Body of pancreas (tissue), 4 donors: Measurements from ENCODE around the gene B3GAT3. TPM values are rescaled to one million over a fixed set of nuclear protein-coding genes. Genes with fewer than 3 reads are reported as not detected.

Experiments used
- ATAC-seq: fragments of 150-250 bp; one replicate; pipeline ENCODE4 v1.9.1; 2016
- DNase-seq, 4 donors: peaks; one replicate each; pipeline ENCODE4 v3.0.0-alpha.2; 2019
- H3K27ac ChIP-seq, 4 donors: fragments of 200-600 bp; sonication (generic); 1 replicate in 3 of 4; 2 replicates in 1 of 4; pipeline versions ENCODE4 v1.5.1 to v1.6.1; 2016 to 2019; ENCODE audit warnings: mild to moderate bottlenecking in 1 of 4, mixed read lengths in 1 of 4, moderate library complexity in 1 of 4
- H3K27me3 ChIP-seq, 2 donors: fragments of 200-600 bp; sonication (generic); one replicate each; pipeline ENCODE4 v1.6.0; 2016; ENCODE audit warnings: mild to moderate bottlenecking in 1 of 2
- H3K36me3 ChIP-seq, 2 donors: fragments of 200-600 bp; sonication (generic); replicated peaks in 1 of 2; 2 replicates each; pipeline ENCODE4 v1.5.1; 2016; ENCODE audit warnings: low read depth in 2 of 2; ENCODE audit not compliant: insufficient read depth in 1 of 2
- H3K4me1 ChIP-seq: fragments of 200-600 bp; sonication (generic); one replicate; pipeline ENCODE4 v1.6.0; 2016
- H3K4me3 ChIP-seq, 2 donors: fragments of 200-600 bp; sonication (generic); 1 replicate in 1 of 2; 2 replicates in 1 of 2; pipeline ENCODE4 v1.5.1; 2016 to 2019
- H3K9me3 ChIP-seq, 3 donors: fragments of 200-600 bp; sonication (generic); 1 replicate in 2 of 3; 2 replicates in 1 of 3; pipeline ENCODE4 v1.5.1; 2016
- POLR2A ChIP-seq, 3 donors: fragments of 450-650 bp; IDR thresholded peaks; one replicate each; pipeline ENCODE4 v1.6.1; 2016; ENCODE audit warnings: antibody characterized with exemption in 3 of 3, mild to moderate bottlenecking in 2 of 3
- WGBS, 2 donors: methylation state at CpG; one replicate each; pipeline ENCODE4 v1.1.5; 2017; 5-methylcytosine and 5-hydroxymethylcytosine counted together
- intact Hi-C: fragments of 100-400 bp; cut with DNase I; formaldehyde crosslinking; loops from one replicate; pipeline ENCODE4 v1.15.1; 2023
- total RNA-seq, 2 donors: library from RNA; depleted of rRNA; stranded (reverse); fragments of >200 nt; gene quantifications; one replicate each; pipeline ENCODE4 v1.1.0, GENCODE V29; 2016
- TF ChIP-seq, protein P1 (sequence below), 7 experiments: fragments of 450-650 bp in 4 of 7; fragments of 200-600 bp in 3 of 7; sonication (generic) in 3 of 7; IDR thresholded peaks; one replicate each; pipeline ENCODE4 v1.5.1; 2016 to 2019; ENCODE audit warnings: antibody characterized with exemption in 7 of 7

The B3GAT3 gene
- total RNA-seq, 2 donors from 2014 or later, result 17.1 to 63.0 TPM

DNA sequence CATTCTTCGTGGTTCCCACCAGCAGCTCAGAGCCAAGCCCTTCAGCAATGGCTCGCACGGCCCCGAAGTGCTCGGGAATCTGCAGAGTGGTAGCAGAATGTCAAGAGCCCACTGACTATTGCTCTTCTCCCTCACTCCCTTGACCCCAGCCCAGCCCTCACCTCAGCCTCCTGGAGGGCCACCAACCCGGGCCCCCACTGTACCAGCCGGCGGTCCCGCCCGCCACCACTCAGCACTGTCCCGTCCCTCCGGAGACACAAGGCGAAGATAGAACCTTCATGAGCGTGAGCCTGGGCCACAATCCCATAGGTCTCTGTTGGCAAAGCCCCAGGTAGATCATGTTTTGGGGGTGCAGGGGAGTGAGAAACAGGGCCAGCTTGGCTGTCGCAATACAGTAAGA is 15.9 kb downstream of the B3GAT3 start:
- DNase-seq (no peak), ATAC-seq (no peak)
- Histone ChIP-seq H3K4me1 (peaks cover 14% of the 10 kb centered on the region), H3K27me3 (no peaks in the 10 kb centered on the region), H3K4me3 (no peak overlapping the region), H3K27ac (no peak overlapping the region), H3K9me3 (no peaks in the 10 kb centered on the region), H3K36me3 (no peaks in the 10 kb centered on the region)
- WGBS, 2 donors, result 94 to 97% methylated on average over 7 to 15 of the region's 15 CpGs
- intact Hi-C loops, result no loop called here
- TF ChIP-seq, protein P1, sequence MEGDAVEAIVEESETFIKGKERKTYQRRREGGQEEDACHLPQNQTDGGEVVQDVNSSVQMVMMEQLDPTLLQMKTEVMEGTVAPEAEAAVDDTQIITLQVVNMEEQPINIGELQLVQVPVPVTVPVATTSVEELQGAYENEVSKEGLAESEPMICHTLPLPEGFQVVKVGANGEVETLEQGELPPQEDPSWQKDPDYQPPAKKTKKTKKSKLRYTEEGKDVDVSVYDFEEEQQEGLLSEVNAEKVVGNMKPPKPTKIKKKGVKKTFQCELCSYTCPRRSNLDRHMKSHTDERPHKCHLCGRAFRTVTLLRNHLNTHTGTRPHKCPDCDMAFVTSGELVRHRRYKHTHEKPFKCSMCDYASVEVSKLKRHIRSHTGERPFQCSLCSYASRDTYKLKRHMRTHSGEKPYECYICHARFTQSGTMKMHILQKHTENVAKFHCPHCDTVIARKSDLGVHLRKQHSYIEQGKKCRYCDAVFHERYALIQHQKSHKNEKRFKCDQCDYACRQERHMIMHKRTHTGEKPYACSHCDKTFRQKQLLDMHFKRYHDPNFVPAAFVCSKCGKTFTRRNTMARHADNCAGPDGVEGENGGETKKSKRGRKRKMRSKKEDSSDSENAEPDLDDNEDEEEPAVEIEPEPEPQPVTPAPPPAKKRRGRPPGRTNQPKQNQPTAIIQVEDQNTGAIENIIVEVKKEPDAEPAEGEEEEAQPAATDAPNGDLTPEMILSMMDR (IDR thresholded peaks at IDR 0.05), result no peak
- no peak for TF ChIP-seq POLR2A (IDR thresholded peaks at IDR 0.05)

DNA sequence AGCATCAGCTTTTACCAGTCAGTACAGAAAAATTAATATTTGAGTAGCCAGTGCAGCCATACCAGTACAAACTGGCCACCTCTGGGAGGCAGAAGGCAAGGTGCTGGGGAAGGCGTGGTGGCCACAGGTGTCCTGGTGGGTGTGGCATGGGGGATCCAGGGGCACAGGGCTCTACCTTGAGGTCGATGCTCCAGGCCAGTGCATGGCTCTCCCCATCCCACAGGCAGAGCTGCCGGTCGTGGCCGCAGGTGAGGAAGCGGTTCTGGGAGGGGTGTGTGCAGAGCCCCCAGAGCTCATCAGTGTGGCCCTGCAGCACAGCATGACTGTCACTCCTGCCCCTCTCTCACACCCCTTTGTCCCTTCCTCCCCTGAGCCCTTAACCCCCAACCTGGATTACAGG is 16.3 kb downstream of the B3GAT3 start:
- no peaks in the 10 kb centered on the region for H3K27me3 ChIP-seq
- H3K4me1 ChIP-seq, result peaks cover 17% of the 10 kb centered on the region
- no peak overlapping the region for H3K27ac ChIP-seq
- no peaks in the 10 kb centered on the region for H3K36me3 ChIP-seq
- no peaks in the 10 kb centered on the region for H3K9me3 ChIP-seq
- ATAC-seq (no peak), DNase-seq (no peak)
- TF ChIP-seq POLR2A (IDR thresholded peaks at IDR 0.05), result no peak
- TF ChIP-seq, protein P1 (IDR thresholded peaks at IDR 0.05), result no peak
- WGBS, 2 donors, result 89 to 91% methylated on average over 5 to 6 of the region's 6 CpGs
- no peak overlapping the region for H3K4me3 ChIP-seq
- intact Hi-C loops, result no loop called here

DNA sequence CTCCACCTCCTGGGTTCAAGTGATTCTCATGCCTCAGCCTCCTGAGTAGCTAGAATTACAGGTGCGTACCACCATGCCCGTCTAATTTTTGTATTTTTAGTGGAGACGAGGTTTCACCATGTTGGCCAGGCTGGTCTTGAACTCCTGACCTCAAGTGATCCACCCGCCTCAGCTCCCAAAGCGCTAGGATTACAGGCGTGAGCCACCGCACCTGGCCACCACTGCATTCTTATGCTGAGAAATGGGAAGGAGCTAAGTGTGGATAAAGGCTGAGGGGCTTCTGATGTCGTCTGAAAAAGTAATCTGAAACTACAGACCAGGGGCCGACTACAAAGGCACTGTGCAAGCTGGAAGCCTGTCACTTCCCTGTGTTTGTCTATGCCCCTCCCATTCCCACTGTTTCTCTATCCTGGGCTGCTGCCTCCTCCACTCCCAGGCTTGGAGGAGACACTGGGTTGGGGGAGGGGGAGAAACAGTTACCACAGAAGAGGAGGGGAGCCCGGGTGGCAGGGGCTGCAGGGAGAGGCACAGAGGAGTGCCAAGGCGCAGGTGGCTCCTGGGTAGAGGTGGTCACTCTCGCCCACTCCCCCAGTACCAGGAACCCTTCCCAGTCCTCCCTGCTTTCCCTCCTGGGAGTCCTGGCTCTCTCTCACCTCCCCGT is 17.2 kb downstream of the B3GAT3 start:
- 84 to 86% methylated on average over 11 to 13 of the region's 13 CpGs for WGBS, 2 donors
- intact Hi-C loops, result no loop called here
- Histone ChIP-seq H3K4me3 (no peak overlapping the region), H3K9me3 (no peaks in the 10 kb centered on the region), H3K36me3 (no peaks in the 10 kb centered on the region), H3K27ac (no peak overlapping the region), H3K27me3 (no peaks in the 10 kb centered on the region), H3K4me1 (peaks cover 26% of the 10 kb centered on the region)
- DNase-seq, result no peak
- TF ChIP-seq POLR2A (IDR thresholded peaks at IDR 0.05), result no peak
- TF ChIP-seq, protein P1 (IDR thresholded peaks at IDR 0.05), result no peak
- no peak for ATAC-seq

DNA sequence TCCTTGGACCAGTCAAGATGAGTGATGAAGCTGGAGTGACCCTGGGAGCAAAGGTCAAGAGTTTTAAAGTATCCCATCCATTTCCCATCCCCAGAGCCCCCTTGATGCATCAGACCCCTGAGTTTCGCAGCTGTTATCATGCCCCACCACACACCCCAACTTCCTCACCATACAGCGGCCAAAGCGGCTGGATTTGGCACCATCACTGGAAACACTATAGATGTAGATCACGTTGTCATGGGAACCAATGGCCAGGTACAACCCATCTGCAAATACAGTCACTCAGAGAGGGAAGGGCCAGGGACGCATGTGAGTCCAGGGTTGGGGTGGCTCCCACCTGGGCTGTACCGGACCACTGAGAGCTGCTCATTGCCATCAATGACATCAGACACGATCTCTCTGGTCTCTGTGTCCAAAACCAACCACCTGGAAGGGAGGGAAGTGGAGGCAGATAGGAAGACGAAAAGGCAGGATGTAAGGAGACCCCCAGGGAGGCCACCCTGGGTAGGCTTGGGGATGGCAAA is 17.9 kb downstream of the B3GAT3 start:
- 81 to 94% methylated on average over 8 of the region's 8 CpGs for WGBS, 2 donors
- no peaks in the 10 kb centered on the region for H3K27me3 ChIP-seq
- intact Hi-C loops, result no loop called here
- H3K4me3 ChIP-seq, result no peak overlapping the region
- no peak for ATAC-seq
- peaks cover 34% of the 10 kb centered on the region for H3K4me1 ChIP-seq
- DNase-seq, result no peak
- no peak overlapping the region for H3K27ac ChIP-seq
- TF ChIP-seq POLR2A (IDR thresholded peaks at IDR 0.05), result no peak
- TF ChIP-seq, protein P1 (IDR thresholded peaks at IDR 0.05), result no peak
- no peaks in the 10 kb centered on the region for H3K9me3 ChIP-seq
- no peaks in the 10 kb centered on the region for H3K36me3 ChIP-seq

DNA sequence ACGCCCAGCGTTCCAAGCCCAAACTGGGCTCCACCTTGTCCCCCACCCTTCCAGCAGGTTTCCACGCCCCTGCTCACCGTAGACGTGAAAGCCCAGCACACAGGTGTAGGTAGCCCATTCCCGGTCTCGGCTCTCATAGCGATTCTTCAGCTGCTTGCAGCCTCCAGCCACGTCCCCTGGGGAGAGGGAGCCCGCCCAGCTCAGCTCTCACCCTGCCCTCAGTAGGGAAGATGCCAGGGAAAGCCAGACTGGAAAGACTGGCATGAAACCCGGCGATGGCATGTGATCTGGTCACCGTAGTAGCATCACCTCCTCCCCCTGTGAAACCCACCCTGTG is 18.7 kb downstream of the B3GAT3 start:
- Histone ChIP-seq H3K4me1 (peaks cover 34% of the 10 kb centered on the region), H3K27me3 (no peaks in the 10 kb centered on the region), H3K36me3 (peaks cover 0 to 2% of the 10 kb centered on the region in 2 donors), H3K4me3 (no peak overlapping the region), H3K27ac (peak overlapping the region in 2 of 4 donors; percentile 92 to 97), H3K9me3 (no peaks in the 10 kb centered on the region)
- TF ChIP-seq, protein P1 (IDR thresholded peaks at IDR 0.05), result no peak
- no peak for TF ChIP-seq POLR2A (IDR thresholded peaks at IDR 0.05)
- ATAC-seq (no peak), DNase-seq (no peak)
- 68 to 85% methylated on average over 12 to 13 of the region's 13 CpGs for WGBS, 2 donors
- intact Hi-C loops, result no loop called here
